Brain microvascular endothelial cell (primary cell): ENCODE results near the gene MT1G.

Experiments used
- DNase-seq: peaks from one replicate; pipeline ENCODE4 v3.0.0-alpha.2; 2020
- H3K27ac ChIP-seq: fragments of 250-450 bp; sonication (Bioruptor Pico); 2 replicates; pipeline ENCODE4 v1.5.1; 2020; ENCODE audit warnings: mild to moderate bottlenecking, moderate library complexity
- H3K27me3 ChIP-seq: fragments of 250-450 bp; sonication (Bioruptor Pico); replicated peaks from 2 replicates; pipeline ENCODE4 v1.5.1; 2020; ENCODE audit warnings: mild to moderate bottlenecking
- H3K36me3 ChIP-seq: fragments of 250-450 bp; sonication (Bioruptor Pico); replicated peaks from 2 replicates; pipeline ENCODE4 v1.5.1; 2020; ENCODE audit warnings: mild to moderate bottlenecking
- H3K4me3 ChIP-seq: 2 replicates; pipeline ENCODE4 v1.5.1; 2011; ENCODE audit warnings: low read depth, mild to moderate bottlenecking, control low read depth, low read length, moderate library complexity
- CTCF ChIP-seq: IDR thresholded peaks from 2 replicates; pipeline ENCODE4 v1.5.1; 2011; ENCODE audit warnings: low read depth, mild to moderate bottlenecking, moderate library complexity, low read length, control low read depth, inconsistent platforms; ENCODE audit errors: missing control alignments
- in situ Hi-C: cut with HindIII; loops from 2 replicates; pipeline ENCODE4 v1.10.0; 2017; ENCODE audit warnings: low sequenced_read_pairs, low pct_ligation_motif_present

The MT1G gene

GRCh38 chr16:56662357-56663354 is 5.2 kb downstream of the MT1G start:
- H3K27me3 ChIP-seq = peaks cover 29% of the 10 kb centered on the region
- in situ Hi-C loops = no loop called here
- no peak overlapping the region for H3K27ac ChIP-seq
- no peaks in the 10 kb centered on the region for H3K36me3 ChIP-seq
- no peak overlapping the region for H3K4me3 ChIP-seq
- DNase-seq = no peak
- TF ChIP-seq CTCF = no peak

- no peak for DNase-seq
- TF ChIP-seq CTCF = no peak
- Histone ChIP-seq H3K27me3 (peaks cover 6% of the 10 kb centered on the region), H3K27ac (no peak overlapping the region), H3K36me3 (no peaks in the 10 kb centered on the region), H3K4me3 (peak overlapping the region; percentile 54)
- in situ Hi-C loops = no loop called here
These were observed 9.5 kb downstream of the MT1G start for GRCh38 chr16:56658327-56658875.

GRCh38 chr16:56657555-56658326 is 10.1 kb downstream of the MT1G start, which contains the start of gene MT1F:
MT1F (plus strand) TSS chr16:56657959; CDS start chr16:56658059, 100 bp downstream.
- H3K27ac ChIP-seq = no peak within 1 kb of the TSS
- in situ Hi-C loops = no loop called here
- peak; percentile 22 for DNase-seq
- no peaks in the 10 kb centered on the region for H3K36me3 ChIP-seq
- H3K27me3 ChIP-seq = peaks cover 2% of the 10 kb centered on the region
- no peak for TF ChIP-seq CTCF
- H3K4me3 ChIP-seq = peak within 1 kb of the TSS; percentile 54

- TF ChIP-seq CTCF = no peak
- no peak overlapping the region for H3K4me3 ChIP-seq
These were observed 14.6 kb downstream of the MT1G start for GRCh38 chr16:56653218-56653617.

GRCh38 chr16:56652600-56652999 is 15.3 kb downstream of the MT1G start:
- Histone ChIP-seq H3K4me3 (no peak overlapping the region), H3K36me3 (no peaks in the 10 kb centered on the region), H3K27ac (no peak overlapping the region), H3K27me3 (peaks cover 14% of the 10 kb centered on the region)
- no peak for DNase-seq
- no peak for TF ChIP-seq CTCF
- in situ Hi-C loops = no loop called here

More at GRCh38 chr16:56653218-56653617, 14.6 kb downstream of the MT1G start:
- H3K27me3 ChIP-seq = peaks cover 8% of the 10 kb centered on the region
- H3K36me3 ChIP-seq = no peaks in the 10 kb centered on the region
- no peak overlapping the region for H3K27ac ChIP-seq
- no peak for DNase-seq
- in situ Hi-C loops = no loop called here
